Measurements from ENCODE around the gene DIMT1. TPM values are rescaled to one million over a fixed set of nuclear protein-coding genes. Genes with fewer than 3 reads are reported as not detected.

DIMT1 gene
- total and polyA plus RNA-seq, 4 donors, result 7.9 to 12.6 (median 9.8) TPM

- Histone ChIP-seq H3K9me3 (ENCODE audit: control insufficient read depth in 4 of 4, low read length in 3 of 4) (no peaks in the 10 kb centered on the region), H3K4me1 (ENCODE audit: control insufficient read depth in 4 of 4, insufficient read depth in 4 of 4, low read length in 3 of 4) (no peaks in the 10 kb centered on the region), H3K36me3 (ENCODE audit: control insufficient read depth in 4 of 4, insufficient read depth in 3 of 4, low read depth in 1 of 4, low read length in 3 of 4) (no peaks in the 10 kb centered on the region), H3K27me3 (ENCODE audit: control insufficient read depth in 4 of 4, insufficient read depth in 4 of 4, low read length in 3 of 4) (no peaks in the 10 kb centered on the region), H3K9ac (ENCODE audit: low read depth in 1 of 2, low read length in 2 of 2) (no peak overlapping the region), H3K4me3 (ENCODE audit: low read depth in 1 of 3, low read length in 3 of 3) (no peak overlapping the region), H3K27ac (ENCODE audit: low read depth in 1 of 2, low read length in 2 of 2) (no peak overlapping the region)
- WGBS, result 100% methylated on average over 2 of the region's 2 CpGs
- TF ChIP-seq RAD21 (IDR thresholded peaks at IDR 0.05) (no peak), EGR1 (IDR thresholded peaks at IDR 0.05; ENCODE audit: low read depth in 2 of 2) (no peak), ZBTB33 (IDR thresholded peaks at IDR 0.05) (no peak), TAF1 (conservative IDR thresholded peaks at IDR 0.05) (no peak), SP1 (IDR thresholded peaks at IDR 0.05) (no peak), GABPA (IDR thresholded peaks at IDR 0.05 in 1 of 2, conservative IDR thresholded peaks at IDR 0.05 in 1 of 2) (no peak), MAX (IDR thresholded peaks at IDR 0.05) (no peak), YY1 (IDR thresholded peaks at IDR 0.05) (no peak), FOXA1 (IDR thresholded peaks at IDR 0.05) (no peak), REST (IDR thresholded peaks at IDR 0.05) (no peak), RXRA (IDR thresholded peaks at IDR 0.05) (no peak), NR2F2 (IDR thresholded peaks at IDR 0.05) (no peak), FOXA2 (IDR thresholded peaks at IDR 0.05) (no peak)
- TF ChIP-seq, protein P1, sequence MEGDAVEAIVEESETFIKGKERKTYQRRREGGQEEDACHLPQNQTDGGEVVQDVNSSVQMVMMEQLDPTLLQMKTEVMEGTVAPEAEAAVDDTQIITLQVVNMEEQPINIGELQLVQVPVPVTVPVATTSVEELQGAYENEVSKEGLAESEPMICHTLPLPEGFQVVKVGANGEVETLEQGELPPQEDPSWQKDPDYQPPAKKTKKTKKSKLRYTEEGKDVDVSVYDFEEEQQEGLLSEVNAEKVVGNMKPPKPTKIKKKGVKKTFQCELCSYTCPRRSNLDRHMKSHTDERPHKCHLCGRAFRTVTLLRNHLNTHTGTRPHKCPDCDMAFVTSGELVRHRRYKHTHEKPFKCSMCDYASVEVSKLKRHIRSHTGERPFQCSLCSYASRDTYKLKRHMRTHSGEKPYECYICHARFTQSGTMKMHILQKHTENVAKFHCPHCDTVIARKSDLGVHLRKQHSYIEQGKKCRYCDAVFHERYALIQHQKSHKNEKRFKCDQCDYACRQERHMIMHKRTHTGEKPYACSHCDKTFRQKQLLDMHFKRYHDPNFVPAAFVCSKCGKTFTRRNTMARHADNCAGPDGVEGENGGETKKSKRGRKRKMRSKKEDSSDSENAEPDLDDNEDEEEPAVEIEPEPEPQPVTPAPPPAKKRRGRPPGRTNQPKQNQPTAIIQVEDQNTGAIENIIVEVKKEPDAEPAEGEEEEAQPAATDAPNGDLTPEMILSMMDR (IDR thresholded peaks at IDR 0.05; ENCODE audit: low read depth, low read length, missing input control), result no peak
- no peak for DNase-seq (ENCODE audit: low spot score)
Measured at GRCh38 chr5:62342476-62342837, 61.2 kb downstream of the DIMT1 start.

DNA sequence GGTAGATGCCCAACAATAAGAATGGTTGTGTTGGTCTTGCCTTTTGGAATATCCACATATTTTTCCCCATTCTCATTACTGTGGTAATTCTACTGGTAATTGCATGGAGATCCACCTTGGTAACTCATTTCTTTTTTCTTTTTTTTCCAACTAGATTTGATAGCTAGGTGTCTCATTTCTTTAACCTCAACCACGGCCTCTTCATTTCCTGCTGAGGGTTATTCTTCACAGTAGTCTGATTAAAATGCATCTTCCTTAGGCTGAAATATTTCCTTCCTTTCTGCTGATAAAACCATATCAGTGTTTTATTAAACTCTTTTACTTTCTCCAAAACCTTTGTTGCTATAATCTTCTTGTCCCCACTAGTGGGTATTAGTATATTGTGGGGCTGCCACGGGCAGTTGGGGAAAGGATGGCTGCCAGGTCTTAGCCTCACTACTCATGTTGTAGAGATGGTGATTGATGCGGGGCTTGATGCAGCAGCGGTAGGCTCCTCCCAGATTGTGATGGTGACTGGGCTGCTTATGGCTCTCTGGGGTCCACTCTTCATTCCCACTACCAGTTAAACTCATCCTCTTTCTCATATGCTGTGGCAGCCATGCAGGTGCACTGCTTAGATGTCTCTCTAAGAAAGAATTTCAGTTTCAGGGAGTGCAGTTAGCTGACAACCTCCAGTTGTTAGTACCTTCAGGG, 61.8 kb downstream of the DIMT1 start:
- no peak for DNase-seq (ENCODE audit: low spot score)
- Histone ChIP-seq H3K27ac (ENCODE audit: low read depth in 1 of 2, low read length in 2 of 2) (no peak overlapping the region), H3K4me1 (ENCODE audit: control insufficient read depth in 4 of 4, insufficient read depth in 4 of 4, low read length in 3 of 4) (no peaks in the 10 kb centered on the region), H3K27me3 (ENCODE audit: control insufficient read depth in 4 of 4, insufficient read depth in 4 of 4, low read length in 3 of 4) (no peaks in the 10 kb centered on the region), H3K9me3 (ENCODE audit: control insufficient read depth in 4 of 4, low read length in 3 of 4) (no peaks in the 10 kb centered on the region), H3K4me3 (ENCODE audit: low read depth in 1 of 3, low read length in 3 of 3) (no peak overlapping the region), H3K36me3 (ENCODE audit: control insufficient read depth in 4 of 4, insufficient read depth in 3 of 4, low read depth in 1 of 4, low read length in 3 of 4) (no peaks in the 10 kb centered on the region), H3K9ac (ENCODE audit: low read depth in 1 of 2, low read length in 2 of 2) (no peak overlapping the region)
- WGBS, result 89% methylated on average over 4 of the region's 4 CpGs
- TF ChIP-seq HNF4A (conservative IDR thresholded peaks at IDR 0.05), result no peak
- no peak for TF ChIP-seq YY1 (IDR thresholded peaks at IDR 0.05)
- TF ChIP-seq ZBTB33 (IDR thresholded peaks at IDR 0.05), result no peak
- no peak for TF ChIP-seq GABPA (IDR thresholded peaks at IDR 0.05 in 1 of 2, conservative IDR thresholded peaks at IDR 0.05 in 1 of 2)

Measured in liver (tissue), 9 donors.